HG02678 (cell line): Measurements from ENCODE around the gene HDGFL2.

Experiments used
- ATAC-seq: cut with Tn5 transposase; IDR thresholded peaks from one replicate; pipeline ENCODE4 v1.9.1; 2021; ENCODE audit warnings: mild to moderate bottlenecking, moderate library complexity; ENCODE audit not compliant: unreplicated experiment

The HDGFL2 gene

GRCh38 chr19:4550018-4550417 is 77.9 kb downstream of the HDGFL2 start:
- no peak for ATAC-seq

- ATAC-seq: no peak
Observed at GRCh38 chr19:4550479-4551050, 78.5 kb downstream of the HDGFL2 start.
